K562 (cell line): ENCODE data around the gene WEE1. TPM values are rescaled to one million over a fixed set of nuclear protein-coding genes. Genes with fewer than 3 reads are reported as not detected.

Experiments
- CEBPG ChIP-seq, 3 experiments: fragments of 200-800 bp in 1 of 3; sonication (Bioruptor generic) in 1 of 3; sonication (generic) in 1 of 3; formaldehyde crosslinking in 1 of 3; IDR thresholded peaks in 2 of 3; conservative IDR thresholded peaks in 1 of 3; 2 replicates each; pipeline versions ENCODE4 v1.6.1 to v1.8.0; 2016 to 2022; ENCODE audit warnings: missing compliant biosample characterization in 2 of 3, missing genetic modification characterization in 2 of 3, mild to moderate bottlenecking in 1 of 3, missing genetic modification reagents in 1 of 3
- CLOCK ChIP-seq: fragments of 250-450 bp; sonication (Bioruptor Pico); IDR thresholded peaks from 2 replicates; pipeline ENCODE4 v1.4.0; 2020; ENCODE audit warnings: mild to moderate bottlenecking, moderate library complexity, borderline replicate concordance
- DEAF1 ChIP-seq: fragments of 450-650 bp; formaldehyde crosslinking; IDR thresholded peaks from 2 replicates; pipeline ENCODE4 v1.4.0; 2020; ENCODE audit warnings: mild to moderate bottlenecking, moderate library complexity
- DPF2 ChIP-seq: fragments of 450-650 bp; IDR thresholded peaks from 2 replicates; pipeline ENCODE4 v1.6.1; 2016
- FOXK2 ChIP-seq, 2 experiments: fragments of 450-650 bp; IDR thresholded peaks in 1 of 2; conservative IDR thresholded peaks in 1 of 2; 2 replicates each; pipeline ENCODE4 v1.6.1; 2016; ENCODE audit warnings: low read depth in 2 of 2, mild to moderate bottlenecking in 1 of 2
- LARP7 ChIP-seq: fragments of 450-650 bp; IDR thresholded peaks from 2 replicates; pipeline ENCODE4 v1.6.1; 2016
- MYBL2 ChIP-seq, 2 experiments: fragments of 450-650 bp in 1 of 2; sonication (generic) in 1 of 2; formaldehyde crosslinking in 1 of 2; IDR thresholded peaks; 2 replicates each; pipeline versions ENCODE4 v1.6.1 to v1.8.1; 2017 to 2022; ENCODE audit warnings: borderline replicate concordance in 1 of 2, inconsistent platforms in 1 of 2, low read depth in 1 of 2, mild to moderate bottlenecking in 1 of 2, missing genetic modification reagents in 1 of 2, moderate library complexity in 1 of 2
- NFRKB ChIP-seq: fragments of 450-650 bp; IDR thresholded peaks from 2 replicates; pipeline ENCODE4 v1.6.1; 2016; ENCODE audit warnings: low read depth
- NR2C2 ChIP-seq, 2 experiments: fragments of 200-800 bp in 1 of 2; sonication (Bioruptor generic) in 1 of 2; sonication (generic) in 1 of 2; formaldehyde crosslinking in 1 of 2; IDR thresholded peaks; 2 replicates each; pipeline versions ENCODE4 v1.6.1 to v1.8.0; 2016 to 2022; ENCODE audit warnings: mild to moderate bottlenecking in 1 of 2, missing compliant biosample characterization in 1 of 2, missing genetic modification characterization in 1 of 2, missing genetic modification reagents in 1 of 2
- NUFIP1 ChIP-seq: fragments of 450-650 bp; IDR thresholded peaks from 2 replicates; pipeline ENCODE4 v1.6.1; 2018; ENCODE audit not compliant: partially characterized antibody
- OTX1 ChIP-seq: fragments of 450-650 bp; formaldehyde crosslinking; IDR thresholded peaks from 2 replicates; pipeline ENCODE4 v1.4.0; 2022; ENCODE audit warnings: mild to moderate bottlenecking
- SETDB1 ChIP-seq: IDR thresholded peaks from one replicate; pipeline ENCODE4 v1.6.1; 2012; ENCODE audit warnings: low read length, control low read depth, inconsistent platforms
- SRSF3 ChIP-seq: fragments of 200-400 bp; formaldehyde crosslinking; IDR thresholded peaks from 2 replicates; pipeline ENCODE4 v1.6.1; 2016; ENCODE audit warnings: mild to moderate bottlenecking, low read length, moderate library complexity; ENCODE audit not compliant: insufficient read depth
- SUPT5H ChIP-seq: fragments of 450-650 bp; IDR thresholded peaks from 2 replicates; pipeline ENCODE4 v1.6.1; 2016
- TAL1 ChIP-seq: fragments of 450-650 bp; IDR thresholded peaks from 2 replicates; pipeline ENCODE4 v1.6.1; 2016; ENCODE audit warnings: mild to moderate bottlenecking
- YY1 ChIP-seq, 3 experiments: IDR thresholded peaks; 2 replicates each; pipeline ENCODE4 v1.6.1; 2011; ENCODE audit warnings: low read length in 2 of 3, mild to moderate bottlenecking in 2 of 3, moderate library complexity in 2 of 3, borderline replicate concordance in 1 of 3, control low read depth in 1 of 3, low read depth in 1 of 3; ENCODE audit not compliant: insufficient read depth in 3 of 3, insufficient replicate concordance in 2 of 3, control insufficient read depth in 1 of 3, insufficient read length in 1 of 3; ENCODE audit errors: extremely low read depth in 1 of 3
- ZBTB2 ChIP-seq: fragments of 450-650 bp; IDR thresholded peaks from 2 replicates; pipeline ENCODE4 v1.6.1; 2016; ENCODE audit warnings: antibody characterized with exemption
- ZNF324 ChIP-seq: fragments of 250-450 bp; sonication (Bioruptor Pico); IDR thresholded peaks from 2 replicates; pipeline ENCODE4 v1.4.0; 2020; ENCODE audit warnings: mild to moderate bottlenecking
- ZNF644 ChIP-seq: fragments of 200-800 bp; sonication (Bioruptor generic); IDR thresholded peaks from 2 replicates; pipeline ENCODE4 v1.6.1; 2016; ENCODE audit warnings: low read depth, missing genetic modification characterization, missing compliant biosample characterization
- polyA plus RNA-seq, 8 experiments: library from polyadenylated mRNA; depleted of rRNA in 4 of 8; stranded (reverse) in 5 of 8; unstranded in 3 of 8; fragments of >200 nt; fragmentation: Nextera tagmentation in 2 of 8; fragmentation: Illumina TruSeq in 1 of 8; extraction: Ambion mirVana in 2 of 8; extraction: Trizol in 1 of 8; gene quantifications; 2 replicates each; pipeline versions ENCODE4 v1.2.1 to v1.2.3, GENCODE V29; 2011 to 2014; ENCODE audit warnings: inconsistent platforms in 1 of 8, missing spikeins in 1 of 8
- total RNA-seq, 7 experiments: library from RNA; depleted of rRNA in 6 of 7; stranded (reverse); fragments of >200 nt in 6 of 7; fragmentation: Illumina TruSeq in 2 of 7; extraction: Trizol in 2 of 7; gene quantifications; 2 replicates each; pipeline versions ENCODE4 v1.2.1 to v1.2.3, GENCODE V29; 2011 to 2021; ENCODE audit warnings: low replicate concordance in 1 of 7

The WEE1 gene
- total and polyA plus RNA-seq, 9 of the 15 experiments (the other 6 are each of a cell fraction or from before 2014, with no cell fraction given): 21.9 to 99.0 (median 67.4) TPM

GRCh38 chr11:9575260-9576240, 2.1 kb downstream of the WEE1 start (continued):
- no peak for TF ChIP-seq CLOCK
- no peak for TF ChIP-seq SETDB1
- TF ChIP-seq ZNF644 (tag): no peak
- no peak for TF ChIP-seq ZBTB2
- TF ChIP-seq NFRKB: 0 out of 2 replicates have a peak, but pooled peaks have one; percentile 17
- peak; percentile 19; the same call in 1 of the 2 replicates for TF ChIP-seq TAL1
- TF ChIP-seq FOXK2 (conservative IDR thresholded peaks at IDR 0.05 in 1 of 2, IDR thresholded peaks at IDR 0.05 in 1 of 2; ENCODE audit: low read depth in 2 of 2): peak in 1 of 2 experiments; percentile 9; a peak in 2 of 4 replicates
- peak; percentile 59; the same call in 1 of the 2 replicates for TF ChIP-seq OTX1 (CRISPR knock-in tag)
- TF ChIP-seq SUPT5H: peak; percentile 69
- TF ChIP-seq CEBPG (CRISPR knock-in tag; IDR thresholded peaks at IDR 0.05): no peak
- peak in 1 of 2 experiments; percentile 60; a peak in 2 of 4 replicates for TF ChIP-seq CEBPG (tag; conservative IDR thresholded peaks at IDR 0.05 in 1 of 2, IDR thresholded peaks at IDR 0.05 in 1 of 2)
- TF ChIP-seq YY1 (IDR thresholded peaks at IDR 0.05; ENCODE audit: borderline replicate concordance in 1 of 3, control insufficient read depth in 1 of 3, extremely low read depth in 1 of 3, insufficient read depth in 3 of 3, insufficient read length in 1 of 3, insufficient replicate concordance in 2 of 3, low read depth in 1 of 3, low read length in 2 of 3): peak in 1 of 3 experiments; percentile 30
- 0 out of 2 replicates have a peak, but pooled peaks have one; percentile 5 for TF ChIP-seq DEAF1 (CRISPR knock-in tag)
- TF ChIP-seq LARP7: no peak
- TF ChIP-seq NUFIP1: no peak
- no peak for TF ChIP-seq MYBL2 (IDR thresholded peaks at IDR 0.05; ENCODE audit: low read depth)
- TF ChIP-seq MYBL2 (CRISPR knock-in tag; IDR thresholded peaks at IDR 0.05; ENCODE audit: borderline replicate concordance): no peak
- TF ChIP-seq ZNF324 (CRISPR knock-in tag): no peak
- TF ChIP-seq SRSF3: no peak
- TF ChIP-seq NR2C2 (CRISPR knock-in tag; IDR thresholded peaks at IDR 0.05): no peak
- 0 out of 2 replicates have a peak, but pooled peaks have one; percentile 17 for TF ChIP-seq NR2C2 (tag; IDR thresholded peaks at IDR 0.05)
- TF ChIP-seq DPF2: peak; percentile 56; the same call in 1 of the 2 replicates
